HG03095 (cell line): Measurements from ENCODE around the gene CCR5AS.
"Not testable (repeated sequence)": the region's sequence is repeated elsewhere in the genome, so short reads cannot be mapped to it uniquely, and the experiment has no call there.

Experiments
- ATAC-seq: cut with Tn5 transposase; IDR thresholded peaks from one replicate; pipeline ENCODE4 v1.9.1; 2021; ENCODE audit warnings: moderate library complexity; ENCODE audit not compliant: unreplicated experiment

The CCR5AS gene

GRCh38 chr3:46358466-46358865, 48.4 kb downstream of the CCR5AS start:
- no peak for ATAC-seq

GRCh38 chr3:46356909-46357308, 50.0 kb downstream of the CCR5AS start:
- no peak for ATAC-seq

- no peak for ATAC-seq
These were observed 50.6 kb downstream of the CCR5AS start for GRCh38 chr3:46356276-46356675.

- no peak for ATAC-seq
These were observed 51.9 kb downstream of the CCR5AS start for GRCh38 chr3:46354984-46355383.

GRCh38 chr3:46354478-46354877, 52.4 kb downstream of the CCR5AS start:
- ATAC-seq: no peak

GRCh38 chr3:46353647-46354410, 53.0 kb downstream of the CCR5AS start, which contains the start of gene CCR2:
TSS of gene CCR2 (plus strand) at chr3:46354111. CDS start at chr3:46357528, 3,417 bp downstream.
- ATAC-seq: no peak

- no peak for ATAC-seq
These were observed 53.8 kb downstream of the CCR5AS start for GRCh38 chr3:46353090-46353489.

- no peak for ATAC-seq
These were observed 55.2 kb downstream of the CCR5AS start for GRCh38 chr3:46351646-46352045.

- ATAC-seq: no peak
These were observed 56.7 kb downstream of the CCR5AS start for GRCh38 chr3:46350262-46350565.

GRCh38 chr3:46349484-46350261, 57.2 kb downstream of the CCR5AS start:
- ATAC-seq: peak; percentile 48

- no peak for ATAC-seq
These were observed 57.9 kb downstream of the CCR5AS start for GRCh38 chr3:46348823-46349482.

- ATAC-seq: no peak
These were observed 62.4 kb downstream of the CCR5AS start for GRCh38 chr3:46344476-46344875.

- ATAC-seq: no peak
These were observed 68.0 kb downstream of the CCR5AS start for GRCh38 chr3:46338840-46339239.

GRCh38 chr3:46337911-46338310, 69.0 kb downstream of the CCR5AS start:
- ATAC-seq: no peak

GRCh38 chr3:46335541-46335940, 71.3 kb downstream of the CCR5AS start:
- no peak for ATAC-seq

- ATAC-seq: no peak
These were observed 72.0 kb downstream of the CCR5AS start for GRCh38 chr3:46334741-46335478.

- ATAC-seq: not testable (repeated sequence)
These were observed 76.2 kb downstream of the CCR5AS start for GRCh38 chr3:46330676-46331075.

- ATAC-seq: no peak
These were observed 81.1 kb downstream of the CCR5AS start for GRCh38 chr3:46325645-46326300.

GRCh38 chr3:46324036-46324435, 82.8 kb downstream of the CCR5AS start:
- ATAC-seq: no peak

- ATAC-seq: no peak
These were observed 85.3 kb downstream of the CCR5AS start for GRCh38 chr3:46321461-46322104.
